Panc1 (cell line): ENCODE data around the gene ARFGEF3. TPM values are rescaled to one million over a fixed set of nuclear protein-coding genes. Genes with fewer than 3 reads are reported as not detected.

Experiments used
- ATAC-seq: fragments of 200-7000 bp; cut with Tn5 transposase; 2 replicates; pipeline ENCODE4 v1.9.1; 2020; ENCODE audit warnings: mild to moderate bottlenecking, moderate library complexity
- BruUV-seq: library from RNA; stranded (reverse); fragments of 400-500 nt; replicated peaks from 2 replicates; lab custom pipeline; 2021; lab: Mats Ljungman, UMichigan
- CTCF ChIA-PET: fragments of 300-600 bp; sonication (Branson Sonifier 250); formaldehyde crosslinking; loops from one replicate; lab custom pipeline; 2022; ENCODE audit warnings: antibody characterized with exemption; lab: Charles Lee
- POLR2A ChIA-PET: fragments of 300-600 bp; sonication (Branson Sonifier 250); formaldehyde crosslinking; loops from one replicate; lab custom pipeline; 2022; ENCODE audit warnings: antibody characterized with exemption; lab: Charles Lee
- DNase-seq: peaks from one replicate; pipeline ENCODE4 v3.0.0-alpha.2; 2010; ENCODE audit warnings: low read depth, low spot score
- H3K27ac ChIP-seq: 2 replicates; pipeline ENCODE4 v1.5.1; 2011; ENCODE audit warnings: mild to moderate bottlenecking, low read length, inconsistent platforms
- H3K27me3 ChIP-seq: fragments of 200-500 bp; sonication (Bioruptor generic); 2 replicates; pipeline ENCODE4 v1.6.0; 2014; ENCODE audit warnings: low read length, inconsistent platforms; ENCODE audit not compliant: control insufficient read depth, insufficient read depth
- H3K36me3 ChIP-seq: fragments of 200-500 bp; sonication (Bioruptor generic); 2 replicates; pipeline ENCODE4 v1.5.1; 2014; ENCODE audit warnings: inconsistent platforms, mild to moderate bottlenecking, low read length, moderate library complexity; ENCODE audit not compliant: control insufficient read depth, insufficient read depth
- H3K4me1 ChIP-seq: 2 replicates; pipeline ENCODE4 v1.5.1; 2011; ENCODE audit warnings: inconsistent platforms, mild to moderate bottlenecking, low read length, moderate library complexity; ENCODE audit not compliant: control insufficient read depth, insufficient read depth
- H3K4me3 ChIP-seq, 2 experiments: 2 replicates each; pipeline ENCODE4 v1.5.1; 2011 to 2012; ENCODE audit warnings: low read depth in 2 of 2, low read length in 2 of 2, mild to moderate bottlenecking in 2 of 2, inconsistent platforms in 1 of 2, moderate library complexity in 1 of 2
- H3K9me3 ChIP-seq: fragments of 200-500 bp; sonication (Bioruptor generic); 2 replicates; pipeline ENCODE4 v1.5.1; 2014; ENCODE audit warnings: low read depth, mild to moderate bottlenecking, inconsistent platforms, low read length, moderate library complexity; ENCODE audit not compliant: control insufficient read depth, insufficient read depth
- CTCF ChIP-seq: fragments of 450-650 bp; IDR thresholded peaks from 2 replicates; pipeline ENCODE4 v1.5.1; 2017; ENCODE audit warnings: mild to moderate bottlenecking
- POLR2AphosphoS5 ChIP-seq: IDR thresholded peaks from 2 replicates; pipeline ENCODE4 v1.6.1; 2012; ENCODE audit warnings: mild to moderate bottlenecking, low read depth, low read length, moderate library complexity
- REST ChIP-seq, 2 experiments: IDR thresholded peaks; 2 replicates each; pipeline ENCODE4 v1.6.1; 2011 to 2012; ENCODE audit warnings: low read depth in 2 of 2, control low read depth in 1 of 2, low read length in 1 of 2, mild to moderate bottlenecking in 1 of 2, moderate library complexity in 1 of 2; ENCODE audit not compliant: insufficient read depth in 1 of 2
- SIN3A ChIP-seq: IDR thresholded peaks from 2 replicates; pipeline ENCODE4 v1.6.1; 2012; ENCODE audit warnings: low read depth, mild to moderate bottlenecking, low read length, moderate library complexity, borderline replicate concordance; ENCODE audit not compliant: insufficient read depth
- TCF7L2 ChIP-seq: IDR thresholded peaks from 2 replicates; pipeline ENCODE4 v1.6.1; 2011; ENCODE audit warnings: mild to moderate bottlenecking, low read depth, low read length, inconsistent platforms
- in situ Hi-C: cut with HindIII; loops from 2 replicates; pipeline ENCODE4 v1.10.0; 2016; ENCODE audit warnings: low sequenced_read_pairs, low pct_unique_long_range_greater_than_20kb
- intact Hi-C: fragments of 100-400 bp; cut with micrococcal nuclease; formaldehyde crosslinking; loops from one replicate; pipeline ENCODE4 v1.10.0; 2022; ENCODE audit not compliant: unreplicated experiment
- total RNA-seq: library from RNA; stranded (reverse); gene quantifications from one replicate; pipeline ENCODE4 v1.2.1, GENCODE V29; 2021; ENCODE audit not compliant: unreplicated experiment

ARFGEF3 gene
- total RNA-seq, 1 experiment from 2014 or later: 1.5 TPM

GRCh38 chr6:138290423-138290962, 128.8 kb downstream of the ARFGEF3 start:
- intact Hi-C loops (loop anchor here (5.0 kb wide), 1 partner anchor 173 kb away; no protein-coding TSS in a partner anchor), in situ Hi-C loops (no loop called here)
- no peak for ATAC-seq
- no peak for TF ChIP-seq SIN3A
- no peak for TF ChIP-seq POLR2AphosphoS5
- TF ChIP-seq REST (IDR thresholded peaks at IDR 0.05; ENCODE audit: insufficient read depth in 1 of 2, low read depth in 2 of 2, low read length in 1 of 2): no peak
- no peak for TF ChIP-seq TCF7L2
- TF ChIP-seq CTCF: no peak
- CTCF ChIA-PET: interaction anchor here (0.6 kb wide), 1 partner anchor 75 kb away, joined by 3 read pairs; no protein-coding TSS in a partner anchor
- POLR2A ChIA-PET: no interaction called here
- no peak overlapping the region for H3K4me3 ChIP-seq
- no peaks in the 10 kb centered on the region for H3K36me3 ChIP-seq
- H3K27ac ChIP-seq: no peak overlapping the region
- H3K27me3 ChIP-seq: no peaks in the 10 kb centered on the region
- no peak for DNase-seq
- no TSS peak for BruUV-seq
- H3K9me3 ChIP-seq: no peaks in the 10 kb centered on the region
- no peaks in the 10 kb centered on the region for H3K4me1 ChIP-seq

GRCh38 chr6:138291036-138291848, 129.5 kb downstream of the ARFGEF3 start:
- intact Hi-C loops: loop anchor here (5.0 kb wide), 1 partner anchor 174 kb away; no protein-coding TSS in a partner anchor
- ATAC-seq (0 out of 2 replicates have a peak, but pooled peaks have one; percentile 39), DNase-seq (no peak)
- ChIA-PET CTCF (no interaction called here), POLR2A (no interaction called here)
- Histone ChIP-seq H3K27ac (no peak overlapping the region), H3K4me3 (no peak overlapping the region), H3K9me3 (no peaks in the 10 kb centered on the region), H3K27me3 (no peaks in the 10 kb centered on the region), H3K4me1 (no peaks in the 10 kb centered on the region), H3K36me3 (no peaks in the 10 kb centered on the region)
- in situ Hi-C loops: no loop called here
- BruUV-seq: no TSS peak
- TF ChIP-seq REST (IDR thresholded peaks at IDR 0.05; ENCODE audit: insufficient read depth in 1 of 2, low read depth in 2 of 2, low read length in 1 of 2) (no peak), SIN3A (no peak), TCF7L2 (no peak), CTCF (no peak), POLR2AphosphoS5 (no peak)
